ENCODE results near the gene FGF6. TPM values are rescaled to one million over a fixed set of nuclear protein-coding genes. Genes with fewer than 3 reads are reported as not detected.

FGF6 gene
- total RNA-seq, 1 donor from 2014 or later: not detected

GRCh38 chr12:4439736-4440135 lies 5.9 kb downstream of the FGF6 start:
- no peak for DNase-seq (ENCODE audit: low spot score in 2 of 2)
- Histone ChIP-seq H3K36me3 (no peaks in the 10 kb centered on the region), H3K9me3 (no peaks in the 10 kb centered on the region), H3K27ac (no peak overlapping the region), H3K27me3 (no peaks in the 10 kb centered on the region), H3K4me3 (no peak overlapping the region), H3K4me1 (no peaks in the 10 kb centered on the region)
- intact Hi-C loops (cut with DNase I): no loop called here
- TF ChIP-seq CTCF (IDR thresholded peaks at IDR 0.05): no peak

- Histone ChIP-seq H3K4me3 (no peak overlapping the region), H3K36me3 (no peaks in the 10 kb centered on the region), H3K4me1 (no peaks in the 10 kb centered on the region), H3K27me3 (no peaks in the 10 kb centered on the region), H3K9me3 (no peaks in the 10 kb centered on the region), H3K27ac (no peak overlapping the region)
- TF ChIP-seq CTCF (IDR thresholded peaks at IDR 0.05): no peak
- intact Hi-C loops (cut with DNase I): no loop called here
- DNase-seq (ENCODE audit: low spot score in 2 of 2): no peak
Measured at GRCh38 chr12:4438834-4439596, 6.6 kb downstream of the FGF6 start.

- H3K27ac ChIP-seq: no peak overlapping the region
- no peak for TF ChIP-seq CTCF (IDR thresholded peaks at IDR 0.05)
- H3K27me3 ChIP-seq: no peaks in the 10 kb centered on the region
- DNase-seq (ENCODE audit: low spot score in 2 of 2): no peak
- no peaks in the 10 kb centered on the region for H3K9me3 ChIP-seq
- H3K4me1 ChIP-seq: no peaks in the 10 kb centered on the region
- intact Hi-C loops (cut with DNase I): no loop called here
- no peak overlapping the region for H3K4me3 ChIP-seq
- H3K36me3 ChIP-seq: no peaks in the 10 kb centered on the region
Measured at GRCh38 chr12:4435537-4435936, 10.1 kb downstream of the FGF6 start.

GRCh38 chr12:4434706-4435425 lies 10.7 kb downstream of the FGF6 start:
- no peak for TF ChIP-seq CTCF (IDR thresholded peaks at IDR 0.05)
- DNase-seq (ENCODE audit: low spot score in 2 of 2): no peak
- H3K27me3 ChIP-seq: no peaks in the 10 kb centered on the region
- no peak overlapping the region for H3K27ac ChIP-seq
- H3K9me3 ChIP-seq: no peaks in the 10 kb centered on the region
- intact Hi-C loops (cut with DNase I): no loop called here
- H3K36me3 ChIP-seq: no peaks in the 10 kb centered on the region
- no peaks in the 10 kb centered on the region for H3K4me1 ChIP-seq
- H3K4me3 ChIP-seq: no peak overlapping the region

GRCh38 chr12:4434301-4434700 lies 11.3 kb downstream of the FGF6 start:
- Histone ChIP-seq H3K9me3 (no peaks in the 10 kb centered on the region), H3K27me3 (no peaks in the 10 kb centered on the region), H3K36me3 (no peaks in the 10 kb centered on the region), H3K4me1 (no peaks in the 10 kb centered on the region), H3K4me3 (no peak overlapping the region), H3K27ac (no peak overlapping the region)
- DNase-seq (ENCODE audit: low spot score in 2 of 2): no peak
- intact Hi-C loops (cut with DNase I): no loop called here
- TF ChIP-seq CTCF (IDR thresholded peaks at IDR 0.05): no peak
